ENCODE measurements around the gene FNDC5. TPM values are rescaled to one million over a fixed set of nuclear protein-coding genes. Genes with fewer than 3 reads are reported as not detected.
A peak's percentile ranks its signal among the peaks of the same experiment; 100 is the strongest.

The FNDC5 gene
- total and polyA plus RNA-seq, 2 of the 13 experiments (the other 11 are each of a cell fraction or from before 2014, with no cell fraction given) = 1.4 to 3.1 TPM

GRCh38 chr1:32892368-32893197 is 21.9 kb upstream of the FNDC5 start (continued):
- TF ChIP-seq ZNF687 (CRISPR knock-in tag; IDR thresholded peaks at IDR 0.05) (peak; percentile 28; the same call in 1 of the 2 replicates), SP5 (CRISPR knock-in tag; IDR thresholded peaks at IDR 0.05; ENCODE audit: borderline replicate concordance, low read depth) (no peak), RAD21 (CRISPR knock-in tag; IDR thresholded peaks at IDR 0.05) (peak; percentile 64), HMGXB4 (CRISPR knock-in tag; IDR thresholded peaks at IDR 0.05; ENCODE audit: borderline replicate concordance in 1 of 2, low read depth in 1 of 2) (peak in 1 of 2 experiments; percentile 37; a peak in 1 of 4 replicates), TEAD3 (CRISPR knock-in tag; optimal IDR thresholded peaks at IDR 0.05; ENCODE audit: borderline replicate concordance) (no peak), ZFY (CRISPR knock-in tag; IDR thresholded peaks at IDR 0.05) (peak; percentile 51), ZNF17 (CRISPR knock-in tag; IDR thresholded peaks at IDR 0.05) (no peak), RXRA (CRISPR knock-in tag; IDR thresholded peaks at IDR 0.05) (peak; percentile 2; the same call in 1 of the 2 replicates), ZBTB7B (CRISPR knock-in tag; IDR thresholded peaks at IDR 0.05) (peak; percentile 44; the same call in 1 of the 2 replicates), ZNF574 (CRISPR knock-in tag; IDR thresholded peaks at IDR 0.05) (peak; percentile 38; the same call in 1 of the 2 replicates), MTF2 (CRISPR knock-in tag; IDR thresholded peaks at IDR 0.05; ENCODE audit: borderline replicate concordance) (peak; percentile 52; the same call in 1 of the 2 replicates), ZSCAN21 (CRISPR knock-in tag; IDR thresholded peaks at IDR 0.05; ENCODE audit: borderline replicate concordance) (no peak), XRCC5 (optimal IDR thresholded peaks at IDR 0.05; ENCODE audit: low read length) (peak; percentile 42)
